IPS-NIHi7 (cell line): ENCODE results near the gene AUTS2.

Experiments used
- DNase-seq: peaks from one replicate; pipeline ENCODE4 v3.0.0; 2012; ENCODE audit warnings: mixed read lengths; ENCODE audit errors: extremely low spot score

Gene AUTS2

GRCh38 chr7:69624435-69625230, 26.4 kb downstream of the AUTS2 start:
- no peak for DNase-seq

GRCh38 chr7:69625238-69625637, 27.0 kb downstream of the AUTS2 start:
- DNase-seq = peak; percentile 59

- DNase-seq = no peak
These were observed 27.5 kb downstream of the AUTS2 start for GRCh38 chr7:69625798-69626197.

GRCh38 chr7:69630292-69630691, 32.0 kb downstream of the AUTS2 start:
- DNase-seq = no peak

GRCh38 chr7:69631131-69631530, 32.9 kb downstream of the AUTS2 start:
- no peak for DNase-seq

- DNase-seq = no peak
These were observed 34.0 kb downstream of the AUTS2 start for GRCh38 chr7:69632280-69632679.

- no peak for DNase-seq
These were observed 35.0 kb downstream of the AUTS2 start for GRCh38 chr7:69633122-69633831.

- no peak for DNase-seq
These were observed 37.4 kb downstream of the AUTS2 start for GRCh38 chr7:69635555-69636185.

- no peak for DNase-seq
These were observed 40.4 kb downstream of the AUTS2 start for GRCh38 chr7:69638674-69639073.

- DNase-seq = no peak
These were observed 41.9 kb downstream of the AUTS2 start for GRCh38 chr7:69640216-69640615.

GRCh38 chr7:69640925-69641594, 42.8 kb downstream of the AUTS2 start:
- DNase-seq = no peak

- no peak for DNase-seq
These were observed 45.0 kb downstream of the AUTS2 start for GRCh38 chr7:69643265-69643664.

GRCh38 chr7:69643708-69644445, 45.6 kb downstream of the AUTS2 start:
- DNase-seq = peak; percentile 43

- peak; percentile 66 for DNase-seq
These were observed 47.4 kb downstream of the AUTS2 start for GRCh38 chr7:69645683-69646082.

GRCh38 chr7:69651101-69651590, 52.9 kb downstream of the AUTS2 start:
- DNase-seq = no peak

GRCh38 chr7:69652947-69653701, 54.8 kb downstream of the AUTS2 start:
- no peak for DNase-seq

- DNase-seq = no peak
These were observed 55.5 kb downstream of the AUTS2 start for GRCh38 chr7:69653806-69654205.

GRCh38 chr7:69654381-69654780, 56.1 kb downstream of the AUTS2 start:
- no peak for DNase-seq

- no peak for DNase-seq
These were observed 56.8 kb downstream of the AUTS2 start for GRCh38 chr7:69654849-69655707.

GRCh38 chr7:69656077-69656476, 57.8 kb downstream of the AUTS2 start:
- DNase-seq = no peak
